CD4-positive, alpha-beta memory T cell (primary cell): ENCODE measurements around the gene SS18L1. TPM values are rescaled to one million over a fixed set of nuclear protein-coding genes. Genes with fewer than 3 reads are reported as not detected.

Source experiments
- CTCF ChIA-PET: fragments of 350-600 bp; sonication (Branson Sonifier 250); formaldehyde crosslinking; loops from one replicate; lab custom pipeline; 2021; ENCODE audit warnings: inconsistent platforms; ENCODE audit not compliant: partially characterized antibody; lab: Charles Lee
- POLR2A ChIA-PET: fragments of 350-600 bp; sonication (Branson Sonifier 250); formaldehyde crosslinking; loops from one replicate; lab custom pipeline; 2021; ENCODE audit not compliant: partially characterized antibody; lab: Charles Lee
- DNase-seq, 5 donors: peaks; one replicate each; pipeline versions ENCODE4 v3.0.0 to v3.0.0-alpha.2; 2020 to 2022; ENCODE audit warnings: mixed read lengths in 1 of 5
- H3K27ac ChIP-seq: one replicate; pipeline ENCODE4 v1.7.0; 2013; ENCODE audit warnings: low read depth, low read length
- H3K27me3 ChIP-seq: 2 replicates; pipeline ENCODE4 v1.7.0; 2013; ENCODE audit warnings: mild to moderate bottlenecking, low read length, moderate library complexity; ENCODE audit not compliant: insufficient read depth
- H3K36me3 ChIP-seq: 2 replicates; pipeline ENCODE4 v1.7.0; 2013; ENCODE audit warnings: mild to moderate bottlenecking, low read length, moderate library complexity; ENCODE audit not compliant: insufficient read depth
- H3K4me1 ChIP-seq: 2 replicates; pipeline ENCODE4 v1.7.0; 2013; ENCODE audit warnings: mild to moderate bottlenecking, low read length, moderate library complexity; ENCODE audit not compliant: insufficient read depth
- H3K4me3 ChIP-seq, 2 donors: one replicate each; pipeline ENCODE4 v1.7.0; 2013; ENCODE audit warnings: low read length in 2 of 2, mild to moderate bottlenecking in 1 of 2
- H3K9me3 ChIP-seq, 2 donors: one replicate each; pipeline ENCODE4 v1.7.0; 2013; ENCODE audit warnings: low read length in 2 of 2, control low read depth in 1 of 2; ENCODE audit not compliant: control insufficient read depth in 1 of 2
- H3K27ac Mint-ChIP-seq, 7 donors: one replicate each; pipeline ENCODE4 v1.8.0; 2020 to 2021; ENCODE audit warnings: mixed read lengths in 7 of 7, mild to moderate bottlenecking in 6 of 7, inconsistent platforms in 3 of 7, moderate library complexity in 3 of 7
- H3K27me3 Mint-ChIP-seq, 2 donors: one replicate each; pipeline ENCODE4 v1.8.0; 2020 to 2021; ENCODE audit warnings: mixed read lengths in 2 of 2
- H3K36me3 Mint-ChIP-seq, 2 donors: one replicate each; pipeline ENCODE4 v1.8.0; 2020 to 2021; ENCODE audit warnings: mixed read lengths in 2 of 2, inconsistent platforms in 1 of 2, mild to moderate bottlenecking in 1 of 2
- H3K4me1 Mint-ChIP-seq, 4 donors: one replicate each; pipeline ENCODE4 v1.8.0; 2020 to 2021; ENCODE audit warnings: mixed read lengths in 4 of 4, mild to moderate bottlenecking in 1 of 4
- H3K4me3 Mint-ChIP-seq, 8 donors: one replicate each; pipeline ENCODE4 v1.8.0; 2020 to 2021; ENCODE audit warnings: mixed read lengths in 8 of 8, mild to moderate bottlenecking in 7 of 8, moderate library complexity in 6 of 8, inconsistent platforms in 3 of 8
- H3K9me3 Mint-ChIP-seq, 8 donors: one replicate each; pipeline ENCODE4 v1.8.0; 2020 to 2021; ENCODE audit warnings: mixed read lengths in 8 of 8, mild to moderate bottlenecking in 5 of 8, inconsistent platforms in 3 of 8, moderate library complexity in 1 of 8
- intact Hi-C: fragments of 100-400 bp; cut with micrococcal nuclease; formaldehyde crosslinking; loops from one replicate; pipeline ENCODE4 v1.15.1; 2023
- polyA plus RNA-seq, 2 donors: library from polyadenylated mRNA; unstranded; fragments of 300-500 nt; fragmentation: Illumina TruSeq; gene quantifications; one replicate each; pipeline ENCODE4 v1.2.3, GENCODE V29; 2021
- total RNA-seq, 2 experiments: library from RNA; stranded (reverse); gene quantifications; one replicate each; pipeline ENCODE4 v1.2.3, GENCODE V29; 2021

Gene SS18L1
- total and polyA plus RNA-seq, 4 experiments from 2014 or later: 0.71 to 24.8 (median 12.0) TPM

DNA sequence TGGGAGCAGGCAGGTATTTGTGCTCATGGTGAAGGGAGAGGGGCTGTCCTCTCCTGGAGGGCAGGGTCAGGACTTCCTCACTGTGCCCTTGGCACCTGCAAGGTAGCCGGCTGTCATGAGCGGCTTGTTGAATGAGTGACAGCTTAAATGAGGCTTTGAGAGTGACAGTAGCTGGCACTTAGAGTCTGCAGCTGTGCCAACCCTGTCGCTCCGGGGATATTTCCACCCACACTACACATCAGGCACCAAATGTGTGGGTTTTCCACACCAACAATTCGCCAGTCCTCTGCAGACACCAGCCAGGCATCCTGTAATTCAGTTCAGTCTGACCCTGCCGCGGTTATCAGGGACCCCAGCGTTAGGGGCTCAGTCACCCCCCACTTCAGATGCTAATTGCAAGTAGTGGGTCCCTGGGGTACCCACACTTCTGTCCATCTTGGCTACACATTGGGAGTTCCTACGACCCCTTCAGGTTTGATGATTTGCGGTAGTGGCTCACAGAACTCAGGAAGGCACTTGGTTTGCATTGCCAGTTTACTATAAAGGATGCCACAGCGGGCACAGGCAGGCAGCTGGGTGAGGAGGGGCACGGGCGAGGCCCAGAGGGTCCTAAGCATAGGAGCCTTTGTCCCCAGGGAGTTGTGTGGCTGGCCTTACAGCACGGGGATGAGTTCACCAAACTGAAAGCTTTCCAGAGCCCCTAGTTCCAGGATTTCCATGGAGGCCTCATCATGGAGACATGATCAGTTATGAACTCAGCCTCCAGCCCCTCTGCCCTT is 48.4 kb downstream of the SS18L1 start:
- H3K9me3 Mint-ChIP-seq: no peaks in the 10 kb centered on the region
- H3K27me3 Mint-ChIP-seq: no peaks in the 10 kb centered on the region
- Histone ChIP-seq H3K36me3 (peaks cover 23% of the 10 kb centered on the region), H3K4me3 (no peak overlapping the region), H3K4me1 (no peaks in the 10 kb centered on the region), H3K9me3 (no peaks in the 10 kb centered on the region), H3K27me3 (no peaks in the 10 kb centered on the region), H3K27ac (no peak overlapping the region)
- no peak overlapping the region for H3K4me3 Mint-ChIP-seq
- POLR2A ChIA-PET: no interaction called here
- intact Hi-C loops: no loop called here
- CTCF ChIA-PET: no interaction called here
- no peak for DNase-seq
- H3K4me1 Mint-ChIP-seq: peaks cover 3 to 13% (median 8%) of the 10 kb centered on the region in 4 donors
- peak overlapping the region in 1 of 7 donors; percentile 53 for H3K27ac Mint-ChIP-seq
- peaks cover 14 to 33% of the 10 kb centered on the region in 2 donors for H3K36me3 Mint-ChIP-seq

DNA sequence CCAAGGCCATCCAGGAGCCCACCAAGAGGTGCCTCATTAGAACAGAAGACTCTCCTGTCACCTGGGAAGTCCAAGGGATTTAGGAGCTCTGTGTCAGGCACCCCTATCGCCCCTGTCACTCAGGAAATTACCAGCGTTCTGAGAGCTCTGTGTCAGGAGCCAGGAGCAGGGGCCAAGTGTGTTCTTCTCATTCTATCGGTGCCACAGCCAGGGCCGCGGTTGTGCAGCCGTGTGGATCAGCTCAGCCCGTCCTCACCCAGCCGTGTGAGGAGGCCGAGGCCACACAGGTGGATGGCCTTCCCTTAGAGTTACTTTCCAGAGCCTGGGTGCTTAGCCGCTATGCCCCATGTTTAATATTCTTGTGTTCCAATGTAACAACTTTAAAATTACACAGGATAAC is 49.1 kb downstream of the SS18L1 start:
- Mint-ChIP-seq H3K27ac (no peak overlapping the region), H3K9me3 (no peaks in the 10 kb centered on the region), H3K36me3 (peaks cover 15 to 32% of the 10 kb centered on the region in 2 donors), H3K27me3 (no peaks in the 10 kb centered on the region), H3K4me3 (no peak overlapping the region), H3K4me1 (peaks cover 1 to 6% (median 2%) of the 10 kb centered on the region in 4 donors)
- ChIA-PET CTCF (no interaction called here), POLR2A (no interaction called here)
- DNase-seq: no peak
- H3K27me3 ChIP-seq: no peaks in the 10 kb centered on the region
- H3K9me3 ChIP-seq: no peaks in the 10 kb centered on the region
- intact Hi-C loops: no loop called here
- no peak overlapping the region for H3K27ac ChIP-seq
- H3K36me3 ChIP-seq: peaks cover 27% of the 10 kb centered on the region
- no peak overlapping the region for H3K4me3 ChIP-seq
- no peaks in the 10 kb centered on the region for H3K4me1 ChIP-seq

DNA sequence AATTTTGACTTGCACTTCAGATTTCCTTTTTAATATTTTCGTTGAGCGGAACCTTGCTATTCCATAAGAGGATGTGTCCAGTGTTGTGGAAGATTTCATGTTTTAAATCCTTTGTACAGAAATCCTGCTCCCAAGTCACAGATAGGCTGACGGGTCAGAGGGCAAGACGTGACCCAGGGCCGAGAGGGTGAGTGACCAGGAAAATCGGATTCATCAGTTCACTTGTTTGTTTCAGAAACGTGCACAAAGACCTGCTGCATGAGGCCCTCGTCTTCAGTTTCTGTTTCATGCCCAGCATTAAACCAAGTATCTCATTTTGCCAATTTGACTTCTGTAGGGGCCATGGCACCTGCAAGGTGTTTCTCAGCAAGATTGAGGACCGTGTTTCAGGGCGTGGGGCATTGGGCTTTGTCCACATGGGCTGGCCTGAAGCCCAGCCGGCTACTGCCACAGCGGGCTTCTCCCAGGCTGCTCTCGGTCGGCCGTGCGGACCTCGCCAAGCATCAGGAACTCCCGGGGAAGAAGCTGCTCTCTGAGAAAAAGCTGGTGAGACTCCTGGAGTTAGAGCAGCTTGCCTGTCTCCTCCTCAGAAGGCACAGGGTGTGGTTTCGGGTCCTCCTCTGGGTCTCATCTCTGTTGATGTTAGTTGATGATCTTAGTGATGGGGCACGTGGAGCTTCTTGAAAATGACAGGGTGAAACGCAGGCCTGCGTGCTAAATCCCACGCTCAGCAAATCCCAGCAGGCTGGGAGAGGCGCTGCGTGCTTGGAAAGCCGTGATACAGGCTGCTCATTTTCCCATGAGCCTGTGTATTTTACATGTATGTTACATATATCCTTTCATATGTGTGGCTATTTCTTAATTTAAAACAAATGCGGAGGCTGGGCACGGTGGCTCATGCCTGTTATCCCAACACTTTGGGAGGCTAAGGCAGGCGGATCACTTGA is 49.8 kb downstream of the SS18L1 start:
- no peak overlapping the region for H3K4me3 Mint-ChIP-seq
- H3K27ac ChIP-seq: no peak overlapping the region
- ChIA-PET CTCF (no interaction called here), POLR2A (no interaction called here)
- peaks cover 0 to 4% (median 0%) of the 10 kb centered on the region in 4 donors for H3K4me1 Mint-ChIP-seq
- intact Hi-C loops: no loop called here
- H3K9me3 Mint-ChIP-seq: no peaks in the 10 kb centered on the region
- no peaks in the 10 kb centered on the region for H3K9me3 ChIP-seq
- H3K27me3 ChIP-seq: no peaks in the 10 kb centered on the region
- peak overlapping the region in 2 of 7 donors; percentile 17 to 57 for H3K27ac Mint-ChIP-seq
- peaks cover 34% of the 10 kb centered on the region for H3K36me3 ChIP-seq
- H3K4me3 ChIP-seq: no peak overlapping the region
- H3K36me3 Mint-ChIP-seq: peaks cover 22 to 35% of the 10 kb centered on the region in 2 donors
- no peaks in the 10 kb centered on the region for H3K27me3 Mint-ChIP-seq
- H3K4me1 ChIP-seq: no peaks in the 10 kb centered on the region
- no peak for DNase-seq

DNA sequence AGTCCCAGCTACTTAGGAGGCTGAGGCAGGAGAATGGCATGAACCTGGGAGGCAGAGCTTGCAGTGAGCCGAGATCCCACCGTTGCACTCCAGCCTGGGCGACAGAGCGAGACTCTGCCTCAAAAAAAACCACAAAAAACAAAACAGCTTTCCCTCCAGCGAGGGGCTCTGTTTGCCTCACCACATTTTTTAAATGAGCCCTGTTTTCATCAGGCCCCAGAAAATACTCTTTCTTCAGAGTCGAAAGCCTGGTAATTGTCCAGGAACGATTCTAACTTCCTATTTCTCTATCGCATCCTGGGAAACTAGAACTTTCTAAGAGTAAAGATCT is 51.5 kb downstream of the SS18L1 start:
- POLR2A ChIA-PET: no interaction called here
- Histone ChIP-seq H3K27ac (no peak overlapping the region), H3K4me3 (no peak overlapping the region), H3K4me1 (no peaks in the 10 kb centered on the region), H3K9me3 (no peaks in the 10 kb centered on the region), H3K27me3 (no peaks in the 10 kb centered on the region), H3K36me3 (peaks cover 35% of the 10 kb centered on the region)
- intact Hi-C loops: no loop called here
- no peaks in the 10 kb centered on the region for H3K27me3 Mint-ChIP-seq
- no peak for DNase-seq
- H3K27ac Mint-ChIP-seq: no peak overlapping the region
- no peaks in the 10 kb centered on the region for H3K9me3 Mint-ChIP-seq
- H3K36me3 Mint-ChIP-seq: peaks cover 31 to 45% of the 10 kb centered on the region in 2 donors
- H3K4me3 Mint-ChIP-seq: no peak overlapping the region
- CTCF ChIA-PET: no interaction called here
- H3K4me1 Mint-ChIP-seq: peaks cover 0 to 1% (median 0%) of the 10 kb centered on the region in 4 donors

DNA sequence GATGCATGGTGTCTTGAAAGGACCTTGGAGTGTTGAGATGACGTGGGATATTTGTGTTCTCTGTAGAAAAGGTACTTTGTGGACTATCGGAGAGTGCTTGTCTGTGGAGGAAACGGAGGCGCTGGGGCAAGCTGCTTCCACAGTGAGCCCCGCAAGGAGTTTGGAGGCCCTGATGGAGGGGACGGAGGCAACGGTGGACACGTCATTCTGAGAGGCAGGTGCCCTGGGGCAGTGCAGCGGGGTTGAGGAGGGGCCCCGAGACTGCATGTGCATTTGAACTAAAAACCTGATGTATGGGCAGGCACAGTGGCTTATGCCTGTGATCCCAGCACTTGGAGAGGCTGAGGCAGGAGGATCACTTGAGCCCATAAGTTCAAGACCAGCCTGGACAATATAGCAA is 52.2 kb downstream of the SS18L1 start:
- DNase-seq: no peak
- H3K4me1 Mint-ChIP-seq: no peaks in the 10 kb centered on the region
- no peaks in the 10 kb centered on the region for H3K9me3 Mint-ChIP-seq
- intact Hi-C loops: no loop called here
- Histone ChIP-seq H3K9me3 (no peaks in the 10 kb centered on the region), H3K4me1 (no peaks in the 10 kb centered on the region), H3K36me3 (peaks cover 38% of the 10 kb centered on the region), H3K27ac (no peak overlapping the region), H3K27me3 (no peaks in the 10 kb centered on the region), H3K4me3 (no peak overlapping the region)
- CTCF ChIA-PET: no interaction called here
- H3K4me3 Mint-ChIP-seq: peak overlapping the region in 1 of 8 donors; percentile 43
- H3K27me3 Mint-ChIP-seq: no peaks in the 10 kb centered on the region
- POLR2A ChIA-PET: no interaction called here
- H3K36me3 Mint-ChIP-seq: peaks cover 30 to 45% of the 10 kb centered on the region in 2 donors
- H3K27ac Mint-ChIP-seq: peak overlapping the region in 1 of 7 donors; percentile 75

DNA sequence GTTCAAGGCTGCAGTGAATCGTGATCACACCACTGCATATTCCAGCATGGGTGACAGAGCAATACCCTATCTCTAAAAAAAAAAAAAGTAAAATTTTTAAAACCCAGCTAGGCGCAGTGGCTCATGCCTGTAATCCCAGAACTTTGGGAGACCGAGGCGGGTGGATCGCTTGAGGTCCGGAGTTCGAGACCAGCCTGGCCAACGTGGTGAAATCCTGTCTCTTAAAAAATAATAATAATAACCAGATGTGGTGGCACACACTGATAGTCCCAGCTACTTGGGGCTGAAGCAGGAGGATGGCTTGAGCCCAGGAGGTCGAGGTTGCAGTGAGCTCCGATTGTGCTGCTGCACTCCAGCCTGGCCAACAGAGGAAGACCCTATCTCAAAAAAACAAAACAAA is 52.7 kb downstream of the SS18L1 start:
- Histone ChIP-seq H3K36me3 (peaks cover 39% of the 10 kb centered on the region), H3K27me3 (no peaks in the 10 kb centered on the region), H3K4me3 (no peak overlapping the region), H3K4me1 (no peaks in the 10 kb centered on the region), H3K27ac (no peak overlapping the region), H3K9me3 (no peaks in the 10 kb centered on the region)
- DNase-seq: no peak
- POLR2A ChIA-PET: no interaction called here
- CTCF ChIA-PET: no interaction called here
- no peaks in the 10 kb centered on the region for H3K9me3 Mint-ChIP-seq
- intact Hi-C loops: no loop called here
- H3K36me3 Mint-ChIP-seq: peaks cover 31 to 47% of the 10 kb centered on the region in 2 donors
- no peak overlapping the region for H3K27ac Mint-ChIP-seq
- H3K27me3 Mint-ChIP-seq: no peaks in the 10 kb centered on the region
- H3K4me1 Mint-ChIP-seq: no peaks in the 10 kb centered on the region
- H3K4me3 Mint-ChIP-seq: no peak overlapping the region

DNA sequence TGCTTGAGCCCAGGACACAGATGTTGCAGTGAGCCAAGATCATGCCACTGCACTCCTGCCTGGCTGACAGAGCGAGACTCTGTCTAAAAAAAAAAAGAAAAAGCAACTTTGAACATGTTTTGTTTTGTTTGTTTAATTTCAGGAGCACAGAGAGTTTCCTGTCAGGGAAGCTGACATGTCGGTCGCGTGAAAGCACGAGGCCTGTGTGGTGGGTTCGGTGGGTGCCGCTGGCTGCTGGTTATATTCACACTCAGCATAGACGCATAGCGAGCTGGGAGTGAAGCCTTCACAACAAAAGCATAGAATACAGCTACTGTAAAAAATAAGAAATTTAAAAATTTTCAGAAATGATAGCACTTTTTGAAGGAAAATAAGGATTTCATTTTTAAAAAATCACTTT is 53.7 kb downstream of the SS18L1 start:
- no peaks in the 10 kb centered on the region for H3K27me3 Mint-ChIP-seq
- DNase-seq: no peak
- POLR2A ChIA-PET: no interaction called here
- H3K9me3 Mint-ChIP-seq: no peaks in the 10 kb centered on the region
- intact Hi-C loops: no loop called here
- no peak overlapping the region for H3K27ac Mint-ChIP-seq
- Histone ChIP-seq H3K27ac (no peak overlapping the region), H3K9me3 (no peaks in the 10 kb centered on the region), H3K36me3 (peaks cover 42% of the 10 kb centered on the region), H3K27me3 (no peaks in the 10 kb centered on the region), H3K4me3 (no peak overlapping the region), H3K4me1 (no peaks in the 10 kb centered on the region)
- CTCF ChIA-PET: no interaction called here
- no peak overlapping the region for H3K4me3 Mint-ChIP-seq
- peaks cover 40 to 53% of the 10 kb centered on the region in 2 donors for H3K36me3 Mint-ChIP-seq
- H3K4me1 Mint-ChIP-seq: no peaks in the 10 kb centered on the region
